GM03348 (cell line): ENCODE results near the gene SYNPO.

Source experiments
- DNase-seq: peaks from one replicate; pipeline ENCODE4 v3.0.0; 2012; ENCODE audit warnings: low spot score

SYNPO gene

GRCh38 chr5:150625164-150625535 lies 15.3 kb upstream of the SYNPO start:
- DNase-seq, result no peak

- no peak for DNase-seq
Measured at GRCh38 chr5:150625831-150626746, 14.4 kb upstream of the SYNPO start.

DNA sequence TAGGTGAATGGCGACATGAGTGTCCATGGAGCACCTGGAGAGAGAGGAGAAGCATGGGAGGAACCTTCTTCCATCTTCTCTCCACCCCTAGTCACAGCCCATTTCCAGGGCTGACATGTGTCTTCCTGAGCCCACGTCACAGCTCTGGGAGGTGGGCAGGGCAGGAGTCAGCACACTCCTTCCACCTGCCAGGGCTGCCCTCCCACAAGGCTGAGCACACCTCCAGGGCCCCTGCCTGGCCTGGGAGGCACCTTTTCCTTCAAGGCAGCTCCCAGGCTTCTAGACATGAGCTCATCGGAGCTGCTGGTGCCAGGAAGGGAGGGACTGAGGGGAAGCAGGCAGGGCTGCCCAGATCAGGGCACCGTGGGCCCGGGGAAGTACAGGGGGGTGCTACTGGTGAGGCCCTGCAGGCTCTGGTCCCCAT lies 13.6 kb upstream of the SYNPO start:
- peak; percentile 44 for DNase-seq

GRCh38 chr5:150627731-150628545 lies 12.5 kb upstream of the SYNPO start:
- DNase-seq, result peak; percentile 78

DNA sequence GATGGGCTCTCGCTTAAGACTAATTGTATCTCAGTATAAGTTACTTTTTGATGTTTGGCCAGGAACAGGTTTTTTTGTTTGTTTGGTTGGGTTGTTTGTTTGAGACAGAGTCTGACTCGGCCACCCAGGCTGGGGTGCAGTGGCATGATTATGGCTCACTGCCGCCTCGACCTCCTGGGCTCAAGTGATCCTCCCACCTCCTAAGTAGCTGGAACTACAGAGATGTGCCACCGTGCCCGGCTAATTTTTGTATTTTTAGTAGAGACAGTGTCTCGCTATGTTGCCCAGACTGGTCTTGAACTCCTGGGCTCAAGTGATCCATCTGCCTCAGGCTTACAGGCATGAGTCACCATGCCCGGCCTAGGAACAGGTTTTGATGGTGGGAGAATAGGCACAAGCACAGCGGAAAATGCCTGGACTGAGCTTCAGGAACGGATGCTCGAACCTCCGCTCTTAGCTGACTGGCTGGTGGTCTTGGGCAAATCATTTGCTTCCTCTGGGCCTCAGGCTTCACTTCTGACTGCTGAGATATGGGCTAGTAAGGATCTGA lies 11.4 kb upstream of the SYNPO start:
- no peak for DNase-seq

- no peak for DNase-seq
Measured at GRCh38 chr5:150630016-150630415, 10.4 kb upstream of the SYNPO start.

DNA sequence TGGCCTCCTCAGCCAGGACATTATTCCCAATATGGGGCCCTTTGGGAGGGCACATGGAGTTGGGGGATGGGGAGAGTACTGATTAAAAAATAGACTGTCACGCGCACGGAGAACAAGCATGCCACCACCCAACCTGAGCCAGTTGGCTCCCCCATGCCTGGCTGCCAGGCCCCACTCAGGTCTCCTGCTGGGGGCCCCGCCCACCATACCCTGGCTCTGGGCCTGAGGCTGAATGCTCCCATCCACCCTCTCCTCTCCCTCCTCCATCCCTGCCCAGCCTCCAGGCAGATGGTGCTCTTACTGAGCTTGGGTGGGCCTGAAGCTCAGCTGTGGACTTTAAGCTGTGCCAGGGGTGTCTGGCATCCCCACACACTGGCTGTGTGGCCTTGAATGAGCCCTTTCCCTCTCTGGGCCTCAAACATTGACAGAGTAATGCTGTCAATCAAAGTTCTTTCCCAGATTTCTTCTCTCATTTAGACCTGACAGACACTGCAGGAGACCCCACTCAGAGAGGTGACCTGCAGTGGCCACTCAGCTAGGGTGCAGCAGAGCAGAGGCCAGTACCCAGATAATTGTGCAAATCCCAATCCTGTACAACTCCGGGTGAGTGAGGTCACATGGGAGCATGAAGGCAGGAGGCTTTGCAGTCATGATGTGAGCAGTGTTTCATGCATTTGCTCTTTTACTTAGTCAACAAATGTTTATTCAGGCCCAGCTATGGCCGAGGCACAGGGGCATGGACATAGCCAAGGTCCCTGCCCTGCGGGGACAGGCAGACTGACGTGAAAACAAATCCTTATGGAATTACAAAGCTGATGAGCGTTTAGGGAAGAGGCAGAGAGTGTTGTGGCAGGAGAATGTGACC lies 9.8 kb upstream of the SYNPO start:
- no peak for DNase-seq

DNA sequence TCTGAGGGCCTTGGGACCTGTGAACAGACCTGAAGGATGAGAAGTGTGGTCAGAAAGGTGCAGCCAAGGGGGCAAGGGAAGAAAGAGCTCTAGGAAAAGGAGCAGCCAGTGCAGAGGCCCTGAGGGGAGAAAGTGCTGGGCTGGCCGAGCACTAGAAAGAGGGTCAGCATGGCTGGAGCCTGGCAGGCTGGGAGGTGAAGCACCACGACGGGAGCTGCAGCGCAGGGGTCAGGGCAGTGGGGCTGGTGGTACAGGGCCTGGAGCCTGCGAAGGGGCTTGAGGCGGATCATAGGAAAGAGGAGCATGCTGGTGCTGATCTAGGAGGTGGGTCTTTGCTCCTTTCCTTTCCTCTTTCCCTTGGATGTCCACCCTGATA lies 9.1 kb upstream of the SYNPO start:
- no peak for DNase-seq

- peak; percentile 37 for DNase-seq
Measured at GRCh38 chr5:150632305-150633160, 7.9 kb upstream of the SYNPO start.

DNA sequence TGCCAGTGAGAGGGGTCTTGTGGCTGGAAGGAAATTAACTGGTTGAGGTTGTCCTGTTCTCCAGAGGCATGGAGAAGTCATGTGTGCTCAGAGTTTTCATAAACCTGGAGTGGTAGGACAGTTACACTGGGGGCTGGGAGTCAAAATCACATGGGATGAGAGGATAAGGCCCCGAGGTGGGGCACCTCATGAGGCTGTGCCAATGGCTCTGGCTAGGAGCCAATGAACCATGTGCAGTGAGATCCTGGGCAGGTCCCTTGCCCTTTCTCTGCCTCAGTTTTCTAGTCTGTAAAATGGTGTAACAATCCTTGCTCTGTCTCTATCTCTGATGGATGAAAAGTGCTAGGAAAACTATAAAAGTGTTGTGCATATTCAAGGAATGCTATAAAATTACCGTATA lies 7.0 kb upstream of the SYNPO start:
- DNase-seq, result no peak

DNA sequence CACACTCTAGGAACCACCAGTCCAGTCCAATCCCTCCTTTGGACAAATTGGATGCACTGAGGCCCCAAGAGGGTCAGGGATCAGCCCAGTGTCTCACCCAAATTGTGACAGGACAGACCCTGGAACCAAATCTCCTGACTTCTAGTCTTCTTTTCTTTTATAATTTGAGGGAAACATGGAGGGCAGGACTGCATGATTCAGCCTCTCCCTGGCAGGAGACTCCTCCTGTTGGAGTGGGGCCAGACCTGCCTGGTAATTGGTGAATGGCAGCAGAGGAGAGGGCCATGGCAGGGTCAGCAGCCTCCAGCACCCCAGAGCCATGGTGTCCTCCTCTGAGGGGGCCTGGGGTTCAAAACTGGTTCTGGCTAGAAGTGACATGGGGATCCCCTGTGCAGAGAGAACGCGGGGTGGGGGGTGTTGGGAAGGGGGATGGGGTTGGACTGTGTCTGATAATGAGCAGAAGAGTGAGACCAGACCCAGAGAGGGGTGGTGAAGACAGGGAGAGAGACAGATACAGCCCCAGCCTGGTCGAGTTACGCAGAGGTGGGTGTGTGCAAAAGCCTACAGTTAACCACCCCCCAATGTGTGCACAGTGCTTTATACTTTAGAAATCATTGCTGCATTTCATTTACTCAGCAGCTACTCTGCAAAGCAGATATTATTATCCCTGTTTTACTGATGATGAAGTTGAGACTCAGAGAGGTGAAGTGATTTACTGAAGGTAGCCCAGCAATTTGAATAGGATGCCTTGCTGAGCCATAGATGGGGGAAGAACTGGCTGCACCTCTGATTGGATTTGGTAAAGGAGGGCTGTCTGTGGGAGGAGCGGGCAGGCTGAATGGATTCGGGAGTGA lies 3.8 kb upstream of the SYNPO start:
- DNase-seq, result peak; percentile 63

DNA sequence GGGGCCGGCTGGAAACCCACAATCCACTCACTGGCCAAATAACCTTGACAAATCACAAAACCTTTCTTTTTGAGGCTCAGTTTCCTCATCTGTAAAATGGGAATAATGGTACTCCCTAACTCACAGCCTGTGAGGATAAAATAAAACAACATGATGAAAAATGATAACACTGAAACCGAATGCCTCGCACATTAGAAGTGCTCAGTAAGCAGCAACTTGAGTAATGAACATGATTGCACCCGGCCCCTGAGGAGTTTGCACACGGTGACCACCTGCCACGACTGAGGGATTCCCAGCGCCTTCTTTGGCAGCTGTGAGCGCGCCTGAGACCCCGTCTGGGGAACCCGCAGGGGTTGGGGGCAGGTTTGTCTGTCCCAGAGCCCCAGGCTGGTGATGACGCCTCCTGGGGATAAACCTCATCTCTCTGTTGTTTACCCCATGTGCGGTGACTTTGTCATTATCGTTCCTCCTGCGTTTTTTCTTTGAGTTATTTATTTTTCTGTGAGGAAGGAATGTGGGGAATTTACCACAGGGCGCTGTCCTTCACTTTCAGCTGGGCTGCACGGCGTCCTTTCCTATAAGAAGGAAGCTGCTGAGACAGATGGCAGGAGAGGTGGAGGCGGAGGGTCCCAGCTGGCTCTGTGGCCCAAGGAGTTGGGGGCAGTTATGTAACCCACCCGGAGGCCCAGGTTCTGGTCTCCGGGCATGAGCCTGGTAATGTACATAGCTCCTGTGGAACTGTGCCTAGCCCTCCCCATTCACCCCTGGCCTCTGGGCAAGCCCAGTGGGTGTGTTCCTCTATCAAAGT lies 3.0 kb upstream of the SYNPO start:
- peak; percentile 87 for DNase-seq

DNA sequence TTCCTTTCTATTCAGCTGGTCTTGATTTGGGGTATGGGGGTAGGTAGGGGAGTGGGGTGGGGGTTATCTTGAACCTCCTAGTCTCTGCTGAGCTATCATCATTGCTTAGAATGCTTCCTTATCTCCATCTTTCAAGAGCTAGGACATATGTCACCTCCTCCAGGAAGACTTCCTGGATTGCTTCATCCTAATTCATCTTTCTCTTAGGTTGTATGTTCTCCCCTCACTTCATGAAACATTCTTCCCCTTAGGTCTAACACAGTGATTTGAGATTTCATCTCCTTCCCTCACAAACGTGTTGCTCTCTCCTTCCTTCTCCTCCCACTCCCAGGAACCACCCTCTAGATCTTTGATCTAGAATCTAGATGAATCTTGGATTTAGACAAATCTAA lies 2.4 kb upstream of the SYNPO start:
- DNase-seq, result no peak

GRCh38 chr5:150638488-150639376 lies 1.7 kb upstream of the SYNPO start:
- DNase-seq, result no peak

DNA sequence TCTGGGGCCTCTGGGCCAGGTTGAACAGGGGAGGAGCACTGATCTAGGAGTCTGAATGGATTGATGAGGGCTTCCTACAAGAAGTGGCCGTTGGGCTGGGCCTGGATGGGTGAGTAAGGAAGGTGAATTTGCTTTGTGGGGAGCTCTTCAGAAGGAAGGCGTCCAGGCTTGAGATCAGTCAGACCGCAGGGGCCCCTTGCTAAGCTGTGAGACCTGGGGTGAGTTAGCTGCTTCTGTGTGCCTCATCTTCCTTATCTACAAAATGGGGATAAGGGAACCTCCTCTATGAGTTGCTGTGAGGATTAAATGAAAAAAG lies 1.1 kb upstream of the SYNPO start:
- DNase-seq, result no peak

GRCh38 chr5:150639751-150640150 lies 709 bp upstream of the SYNPO start:
- DNase-seq, result no peak

- DNase-seq, result peak; percentile 60
Measured at GRCh38 chr5:150641006-150641570, 628 bp downstream of the SYNPO start.
